H9 (cell line): ENCODE results near the gene RWDD4. TPM values are rescaled to one million over a fixed set of nuclear protein-coding genes. Genes with fewer than 3 reads are reported as not detected.

ENCODE experiments used
- DNase-seq: peaks from one replicate; pipeline ENCODE4 v3.0.0-alpha.2; 2017
- H2AFZ ChIP-seq: one replicate; pipeline ENCODE4 v1.6.1; 2013; ENCODE audit warnings: mild to moderate bottlenecking, low read length, control low read depth, moderate library complexity
- H2AK5ac ChIP-seq: 2 replicates; pipeline ENCODE4 v1.6.1; 2013; ENCODE audit warnings: low read length, control low read depth, mixed read lengths; ENCODE audit not compliant: insufficient read length
- H2BK120ac ChIP-seq: one replicate; pipeline ENCODE4 v1.6.1; 2013; ENCODE audit warnings: low read depth, mild to moderate bottlenecking, low read length, control low read depth, inconsistent platforms; ENCODE audit not compliant: poor library complexity, severe bottlenecking
- H2BK12ac ChIP-seq: 2 replicates; pipeline ENCODE4 v1.6.1; 2013; ENCODE audit warnings: low read length, control low read depth, mixed read lengths, low read depth; ENCODE audit not compliant: insufficient read length
- H2BK15ac ChIP-seq: 2 replicates; pipeline ENCODE4 v1.6.1; 2013; ENCODE audit warnings: low read depth, low read length, control low read depth
- H2BK20ac ChIP-seq: one replicate; pipeline ENCODE4 v1.6.1; 2013; ENCODE audit warnings: low read depth, mild to moderate bottlenecking, low read length, control low read depth, inconsistent platforms; ENCODE audit not compliant: poor library complexity, severe bottlenecking
- H2BK5ac ChIP-seq: 2 replicates; pipeline ENCODE4 v1.6.1; 2013; ENCODE audit warnings: low read length, control low read depth, mixed read lengths; ENCODE audit not compliant: insufficient read length
- H3K14ac ChIP-seq: 2 replicates; pipeline ENCODE4 v1.6.1; 2013; ENCODE audit warnings: low read length, control low read depth; ENCODE audit not compliant: insufficient read depth
- H3K18ac ChIP-seq: 2 replicates; pipeline ENCODE4 v1.6.1; 2013; ENCODE audit warnings: low read depth, mild to moderate bottlenecking, mixed read lengths, low read length, control low read depth; ENCODE audit not compliant: insufficient read length
- H3K23ac ChIP-seq: 2 replicates; pipeline ENCODE4 v1.6.1; 2013; ENCODE audit warnings: low read length, control low read depth, mixed read lengths, low read depth; ENCODE audit not compliant: insufficient read length
- H3K23me2 ChIP-seq: 2 replicates; pipeline ENCODE4 v1.6.1; 2013; ENCODE audit warnings: low read depth, mild to moderate bottlenecking, mixed read lengths, low read length, control low read depth; ENCODE audit not compliant: insufficient read length, poor library complexity, severe bottlenecking
- H3K27ac ChIP-seq: 2 replicates; pipeline ENCODE4 v1.5.1; 2013; ENCODE audit warnings: low read length, control low read depth, mixed read lengths, low read depth; ENCODE audit not compliant: insufficient read length
- H3K27me3 ChIP-seq: 2 replicates; pipeline ENCODE4 v1.6.1; 2013; ENCODE audit warnings: low read length, control low read depth, inconsistent platforms; ENCODE audit not compliant: insufficient read depth
- H3K4ac ChIP-seq: 2 replicates; pipeline ENCODE4 v1.6.1; 2013; ENCODE audit warnings: low read depth, mild to moderate bottlenecking, control low read depth, inconsistent platforms, low read length, moderate library complexity
- H3K4me1 ChIP-seq: 2 replicates; pipeline ENCODE4 v1.6.1; 2013; ENCODE audit warnings: low read length, control low read depth, inconsistent platforms; ENCODE audit not compliant: insufficient read depth
- H3K4me2 ChIP-seq: 2 replicates; pipeline ENCODE4 v1.6.1; 2013; ENCODE audit warnings: low read length, control low read depth, mixed read lengths; ENCODE audit not compliant: insufficient read length, insufficient read depth
- H3K56ac ChIP-seq: 2 replicates; pipeline ENCODE4 v1.6.1; 2013; ENCODE audit warnings: low read depth, mild to moderate bottlenecking, mixed read lengths, low read length, control low read depth; ENCODE audit not compliant: insufficient read length
- H3K79me1 ChIP-seq: 2 replicates; pipeline ENCODE4 v1.6.1; 2013; ENCODE audit warnings: low read depth, mild to moderate bottlenecking, moderate library complexity, low read length, control low read depth, inconsistent platforms; ENCODE audit not compliant: insufficient read depth, poor library complexity, severe bottlenecking
- H3K79me2 ChIP-seq: 2 replicates; pipeline ENCODE4 v1.6.1; 2013; ENCODE audit warnings: low read length, control low read depth, inconsistent platforms; ENCODE audit not compliant: insufficient read depth
- H3K9ac ChIP-seq: 2 replicates; pipeline ENCODE4 v1.6.1; 2013; ENCODE audit warnings: low read length, control low read depth, mixed read lengths; ENCODE audit not compliant: insufficient read length; ENCODE audit errors: extremely low read depth
- H3K9me3 ChIP-seq: one replicate; pipeline ENCODE4 v1.6.1; 2013; ENCODE audit warnings: low read depth, low read length, inconsistent platforms; ENCODE audit not compliant: control insufficient read depth
- H3T11ph ChIP-seq: one replicate; pipeline ENCODE4 v1.6.1; 2013; ENCODE audit warnings: mild to moderate bottlenecking, low read length, control low read depth, inconsistent platforms
- H4K20me1 ChIP-seq: one replicate; pipeline ENCODE4 v1.6.1; 2013; ENCODE audit not compliant: control insufficient read depth, insufficient read length, insufficient read depth
- H4K5ac ChIP-seq: 2 replicates; pipeline ENCODE4 v1.6.1; 2013; ENCODE audit warnings: low read depth, mild to moderate bottlenecking, mixed read lengths, low read length, control low read depth; ENCODE audit not compliant: insufficient read length
- H4K8ac ChIP-seq: replicated peaks from 2 replicates; pipeline ENCODE4 v1.6.1; 2013; ENCODE audit warnings: low read length, control low read depth, mixed read lengths, low read depth; ENCODE audit not compliant: insufficient read length
- H4K91ac ChIP-seq: 2 replicates; pipeline ENCODE4 v1.6.1; 2013; ENCODE audit warnings: low read depth, mild to moderate bottlenecking, moderate library complexity, mixed read lengths, low read length, control low read depth; ENCODE audit not compliant: insufficient read length
- H3K27ac Mint-ChIP-seq, 3 experiments: 2 replicates in 2 of 3; 3 replicates in 1 of 3; pipeline ENCODE4 v1.8.0; 2020 to 2021; ENCODE audit warnings: mixed read lengths in 3 of 3, mild to moderate bottlenecking in 1 of 3, moderate library complexity in 1 of 3
- H3K27me3 Mint-ChIP-seq: 2 replicates; pipeline ENCODE4 v1.8.0; 2021; ENCODE audit warnings: low read depth, mild to moderate bottlenecking, moderate library complexity, mixed read lengths
- H3K36me3 Mint-ChIP-seq, 3 experiments: 2 replicates in 2 of 3; 3 replicates in 1 of 3; pipeline ENCODE4 v1.8.0; 2020 to 2021; ENCODE audit warnings: low read depth in 3 of 3, mixed read lengths in 3 of 3; ENCODE audit not compliant: insufficient read depth in 1 of 3
- H3K4me1 Mint-ChIP-seq, 2 experiments: 2 replicates each; pipeline ENCODE4 v1.8.0; 2020; ENCODE audit warnings: mixed read lengths in 2 of 2
- H3K4me3 Mint-ChIP-seq, 2 experiments: 2 replicates in 1 of 2; 3 replicates in 1 of 2; pipeline ENCODE4 v1.8.0; 2020 to 2021; ENCODE audit warnings: mild to moderate bottlenecking in 2 of 2, mixed read lengths in 2 of 2, moderate library complexity in 1 of 2
- H3K9me3 Mint-ChIP-seq, 2 experiments: 2 replicates in 1 of 2; 3 replicates in 1 of 2; pipeline ENCODE4 v1.8.0; 2020; ENCODE audit warnings: mild to moderate bottlenecking in 2 of 2, mixed read lengths in 2 of 2, moderate library complexity in 1 of 2
- WGBS: extraction: QIAGEN DNeasy Blood & Tissue Kit; methylation state at CpG from one replicate; pipeline ENCODE4 v1.1.7; 2013; ENCODE audit warnings: missing lambda C conversion rate, low lambda C conversion rate, mixed read lengths; ENCODE audit not compliant: insufficient read length; ENCODE audit errors: extremely low coverage; 5-methylcytosine and 5-hydroxymethylcytosine counted together
- total RNA-seq: library from RNA; stranded (reverse); gene quantifications from 2 replicates; pipeline ENCODE4 v1.2.1, GENCODE V29; 2021
- TF ChIP-seq, protein P1 (sequence below): fragments of 200-600 bp; sonication (generic); conservative IDR thresholded peaks from 3 replicates; pipeline ENCODE4 v1.8.0; 2021; ENCODE audit warnings: antibody characterized with exemption, mild to moderate bottlenecking

The RWDD4 gene
- total RNA-seq, 1 experiment from 2014 or later: 17.8 TPM

DNA sequence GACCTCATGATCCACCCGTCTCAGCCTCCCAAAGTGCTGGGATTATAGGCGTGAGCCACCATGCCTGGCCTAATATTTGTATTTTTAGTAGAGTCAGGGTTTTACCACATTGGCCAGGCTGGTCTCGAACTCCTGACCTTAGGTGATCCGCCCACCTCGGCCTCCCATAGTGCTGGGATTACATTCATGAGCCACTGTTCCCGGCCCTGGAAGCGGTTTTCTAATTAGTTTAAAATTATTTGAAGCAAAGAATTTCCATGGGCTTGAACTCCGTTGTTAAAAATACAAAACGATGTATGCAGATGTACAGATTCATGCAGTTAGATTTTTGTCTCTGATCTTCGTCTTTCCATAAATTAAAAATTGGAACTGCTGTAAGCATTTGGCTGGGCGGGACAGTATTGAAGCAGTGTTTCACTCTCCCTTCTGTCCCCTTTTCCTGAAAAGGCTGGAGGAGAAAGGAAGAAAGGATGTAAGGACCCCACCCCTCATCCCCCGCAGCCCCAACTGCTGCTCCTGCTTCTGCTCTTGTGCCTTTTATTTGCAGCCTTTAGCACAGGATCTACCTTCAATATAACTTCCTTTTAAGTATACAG lies 12.1 kb upstream of the RWDD4 start:
- peaks cover 11 to 68% (median 58%) of the 10 kb centered on the region in 3 experiments; a peak in 6 of 7 replicates for H3K36me3 Mint-ChIP-seq
- H3K27ac ChIP-seq: no peak overlapping the region
- no peak overlapping the region for H3K23ac ChIP-seq
- H2AK5ac ChIP-seq: no peak overlapping the region
- H4K5ac ChIP-seq: no peak overlapping the region
- no peaks in the 10 kb centered on the region for H3K23me2 ChIP-seq
- H3K4me2 ChIP-seq: no peak overlapping the region
- H4K20me1 ChIP-seq: no peaks in the 10 kb centered on the region
- H3K14ac ChIP-seq: no peak overlapping the region
- H3K9ac ChIP-seq: no peak overlapping the region
- H4K91ac ChIP-seq: no peak overlapping the region
- H3K4me1 Mint-ChIP-seq: no peaks in the 10 kb centered on the region
- H3K79me2 ChIP-seq: no peaks in the 10 kb centered on the region
- no peak overlapping the region for H3K18ac ChIP-seq
- H2AFZ ChIP-seq: no peak overlapping the region
- no peak overlapping the region for H4K8ac ChIP-seq
- H2BK20ac ChIP-seq: no peak overlapping the region
- no peak overlapping the region for H2BK120ac ChIP-seq
- no peak overlapping the region for H2BK15ac ChIP-seq
- H3K27me3 Mint-ChIP-seq: no peaks in the 10 kb centered on the region
- no CpG with 5 or more reads among the region's 12 CpGs for WGBS
- H3K4me1 ChIP-seq: no peaks in the 10 kb centered on the region
- TF ChIP-seq, protein P1, sequence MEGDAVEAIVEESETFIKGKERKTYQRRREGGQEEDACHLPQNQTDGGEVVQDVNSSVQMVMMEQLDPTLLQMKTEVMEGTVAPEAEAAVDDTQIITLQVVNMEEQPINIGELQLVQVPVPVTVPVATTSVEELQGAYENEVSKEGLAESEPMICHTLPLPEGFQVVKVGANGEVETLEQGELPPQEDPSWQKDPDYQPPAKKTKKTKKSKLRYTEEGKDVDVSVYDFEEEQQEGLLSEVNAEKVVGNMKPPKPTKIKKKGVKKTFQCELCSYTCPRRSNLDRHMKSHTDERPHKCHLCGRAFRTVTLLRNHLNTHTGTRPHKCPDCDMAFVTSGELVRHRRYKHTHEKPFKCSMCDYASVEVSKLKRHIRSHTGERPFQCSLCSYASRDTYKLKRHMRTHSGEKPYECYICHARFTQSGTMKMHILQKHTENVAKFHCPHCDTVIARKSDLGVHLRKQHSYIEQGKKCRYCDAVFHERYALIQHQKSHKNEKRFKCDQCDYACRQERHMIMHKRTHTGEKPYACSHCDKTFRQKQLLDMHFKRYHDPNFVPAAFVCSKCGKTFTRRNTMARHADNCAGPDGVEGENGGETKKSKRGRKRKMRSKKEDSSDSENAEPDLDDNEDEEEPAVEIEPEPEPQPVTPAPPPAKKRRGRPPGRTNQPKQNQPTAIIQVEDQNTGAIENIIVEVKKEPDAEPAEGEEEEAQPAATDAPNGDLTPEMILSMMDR: no peak
- no peaks in the 10 kb centered on the region for H3K9me3 ChIP-seq
- no peak overlapping the region for H2BK5ac ChIP-seq
- no peak overlapping the region for H2BK12ac ChIP-seq
- DNase-seq: no peak
- no peaks in the 10 kb centered on the region for H3K79me1 ChIP-seq
- H3K4me3 Mint-ChIP-seq: no peak overlapping the region
- no peak overlapping the region for H3K27ac Mint-ChIP-seq
- H3T11ph ChIP-seq: no peak overlapping the region
- H3K4ac ChIP-seq: no peak overlapping the region
- H3K56ac ChIP-seq: no peak overlapping the region
- H3K27me3 ChIP-seq: no peaks in the 10 kb centered on the region
- no peaks in the 10 kb centered on the region for H3K9me3 Mint-ChIP-seq
